ENCODE data around the gene OTUB2. TPM values are rescaled to one million over a fixed set of nuclear protein-coding genes. Genes with fewer than 3 reads are reported as not detected.

Gene OTUB2
- total RNA-seq, 2 experiments from 2014 or later: 0.25 to 0.29 TPM

DNA sequence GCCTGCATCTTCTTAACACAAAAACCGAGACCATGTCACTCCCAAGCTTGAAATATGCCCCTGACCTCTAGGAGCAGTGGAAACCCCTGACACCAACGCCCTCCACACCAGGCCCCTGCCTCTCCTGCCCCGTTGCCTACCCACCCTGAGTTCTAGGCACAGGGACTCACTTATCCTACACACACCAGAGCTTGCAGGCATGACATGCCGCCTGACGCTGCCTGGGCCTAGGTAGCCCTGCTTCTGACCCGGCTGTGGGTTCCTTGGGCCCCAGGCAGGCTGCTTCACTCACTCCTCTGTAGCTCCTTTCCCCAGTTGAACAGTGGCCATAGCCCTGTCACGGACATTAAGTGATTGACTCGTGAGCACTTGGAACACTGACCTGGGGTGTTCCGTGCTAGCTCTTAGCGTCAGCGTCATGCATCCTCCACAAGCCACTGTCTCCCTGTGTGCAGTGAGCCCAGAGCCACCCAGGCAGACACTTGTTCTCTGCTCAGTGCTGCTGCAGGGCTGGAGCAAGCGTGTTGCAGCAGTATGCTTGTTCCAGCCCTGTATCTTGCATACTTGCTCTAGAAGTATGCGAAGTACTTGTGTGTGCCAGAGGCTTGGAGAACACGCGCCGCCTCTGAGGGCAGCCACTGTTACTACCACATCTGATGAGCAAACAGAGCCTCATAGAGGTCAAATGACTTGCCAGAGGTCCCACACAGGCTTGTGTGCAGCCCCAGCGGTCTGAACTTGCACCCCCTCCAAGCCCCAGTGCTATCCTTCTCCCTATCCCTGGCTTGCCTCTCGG lies 15.6 kb downstream of the OTUB2 start:
- ChIA-PET CTCF (interaction anchor here (0.7 to 0.9 kb wide), 2 partner anchors 90 to 95 kb away, joined by 3 to 4 read pairs; no protein-coding TSS in a partner anchor), POLR2A (interaction anchor here (1.0 kb wide), 1 partner anchor 10 kb away, joined by 3 read pairs; no protein-coding TSS in a partner anchor)
- Mint-ChIP-seq H3K27ac (no peak overlapping the region), H3K4me3 (no peak overlapping the region), H3K27me3 (no peaks in the 10 kb centered on the region), H3K9me3 (no peaks in the 10 kb centered on the region), H3K4me1 (ENCODE audit: low read depth) (peaks cover 1% of the 10 kb centered on the region), H3K36me3 (ENCODE audit: low read depth) (peaks cover 7% of the 10 kb centered on the region)
- intact Hi-C loops (cut with micrococcal nuclease): no loop called here
- no peak for TF ChIP-seq CTCF (IDR thresholded peaks at IDR 0.05)
- ATAC-seq: no peak
- DNase-seq: no peak

- ChIA-PET POLR2A (interaction anchor here (1.0 kb wide), 1 partner anchor 9 kb away, joined by 3 read pairs; no protein-coding TSS in a partner anchor), CTCF (no interaction called here)
- Mint-ChIP-seq H3K4me1 (ENCODE audit: low read depth) (no peaks in the 10 kb centered on the region), H3K36me3 (ENCODE audit: low read depth) (peaks cover 11% of the 10 kb centered on the region), H3K9me3 (no peaks in the 10 kb centered on the region), H3K27me3 (no peaks in the 10 kb centered on the region), H3K4me3 (no peak overlapping the region), H3K27ac (no peak overlapping the region)
- intact Hi-C loops (cut with micrococcal nuclease): no loop called here
- TF ChIP-seq CTCF (IDR thresholded peaks at IDR 0.05): no peak
- no peak for DNase-seq
- no peak for ATAC-seq
Observed at GRCh38 chr14:94042433-94043091, 16.4 kb downstream of the OTUB2 start.

GRCh38 chr14:94043111-94043755 lies 17.1 kb downstream of the OTUB2 start:
- intact Hi-C loops (cut with micrococcal nuclease): no loop called here
- TF ChIP-seq CTCF (IDR thresholded peaks at IDR 0.05): no peak
- H3K4me1 Mint-ChIP-seq (ENCODE audit: low read depth): no peaks in the 10 kb centered on the region
- ATAC-seq (no peak), DNase-seq (no peak)
- no peaks in the 10 kb centered on the region for H3K9me3 Mint-ChIP-seq
- peaks cover 16% of the 10 kb centered on the region for H3K36me3 Mint-ChIP-seq (ENCODE audit: low read depth)
- H3K27ac Mint-ChIP-seq: no peak overlapping the region
- H3K4me3 Mint-ChIP-seq: no peak overlapping the region
- POLR2A ChIA-PET: interaction anchor here (1.0 to 1.3 kb wide), 2 partner anchors 8 to 9 kb away, joined by 3 to 5 read pairs; no protein-coding TSS in a partner anchor
- H3K27me3 Mint-ChIP-seq: no peaks in the 10 kb centered on the region
- CTCF ChIA-PET: no interaction called here

DNA sequence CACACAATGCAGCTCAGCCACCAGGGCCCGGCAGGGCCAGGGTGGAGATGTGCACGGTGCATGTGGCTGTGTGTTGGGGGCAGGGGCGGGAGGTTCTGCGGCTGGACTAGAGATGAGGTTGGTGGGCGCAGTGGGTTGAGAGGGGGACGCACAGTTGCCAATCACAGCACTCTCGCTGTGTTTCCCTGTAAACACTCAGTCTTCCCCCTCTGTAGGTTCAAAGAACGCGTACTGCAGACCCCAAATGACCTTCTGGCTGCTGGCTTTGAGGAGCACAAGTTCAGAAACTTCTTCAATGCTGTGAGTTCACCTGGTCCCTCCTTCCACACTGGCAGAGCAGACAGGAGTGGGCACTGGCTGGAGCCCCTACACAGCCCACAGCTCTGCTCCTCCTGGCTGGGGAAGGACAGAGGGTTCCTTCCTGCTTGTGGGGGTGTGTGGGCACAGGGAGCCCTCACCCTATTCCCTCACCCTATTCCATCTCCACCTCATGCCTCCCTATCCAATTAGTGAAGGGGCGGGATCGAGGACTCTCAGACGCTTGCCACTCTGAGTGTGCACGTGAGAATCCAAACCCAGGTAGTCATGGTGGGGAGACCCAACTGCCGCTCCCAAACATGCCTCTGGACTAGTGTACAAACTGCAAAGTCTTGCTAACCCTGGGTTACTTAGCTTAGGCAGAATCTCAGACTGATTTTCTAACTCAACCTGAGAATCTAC lies 17.8 kb downstream of the OTUB2 start:
- Mint-ChIP-seq H3K9me3 (no peaks in the 10 kb centered on the region), H3K4me3 (no peak overlapping the region), H3K27ac (no peak overlapping the region), H3K36me3 (ENCODE audit: low read depth) (peaks cover 18% of the 10 kb centered on the region), H3K4me1 (ENCODE audit: low read depth) (no peaks in the 10 kb centered on the region), H3K27me3 (no peaks in the 10 kb centered on the region)
- CTCF ChIA-PET: interaction anchor here (1.3 to 1.6 kb wide), 3 partner anchors 8 to 92 kb away, joined by 3 to 12 read pairs (median 3); no protein-coding TSS in a partner anchor
- intact Hi-C loops (cut with micrococcal nuclease): no loop called here
- ATAC-seq (no peak), DNase-seq (no peak)
- POLR2A ChIA-PET: interaction anchor here (1.3 kb wide), 1 partner anchor 9 kb away, joined by 5 read pairs; no protein-coding TSS in a partner anchor
- no peak for TF ChIP-seq CTCF (IDR thresholded peaks at IDR 0.05)
